ENCODE measurements around the gene KAT8.
"Not testable (repeated sequence)": the region's sequence is repeated elsewhere in the genome, so short reads cannot be mapped to it uniquely, and the experiment has no call there.

The KAT8 gene

GRCh38 chr16:31147574-31147973, 30.1 kb downstream of the KAT8 start:
- peaks cover 43% of the 10 kb centered on the region for H3K36me3 Mint-ChIP-seq (ENCODE audit: low read depth)
- no peaks in the 10 kb centered on the region for H3K9me3 Mint-ChIP-seq
- H3K4me3 Mint-ChIP-seq: no peak overlapping the region
- peaks cover 81% of the 10 kb centered on the region for H3K4me1 Mint-ChIP-seq (ENCODE audit: low read depth)
- peak overlapping the region; percentile 93 for H3K27ac Mint-ChIP-seq
- no peaks in the 10 kb centered on the region for H3K27me3 Mint-ChIP-seq
- intact Hi-C loops (cut with micrococcal nuclease): no loop called here

GRCh38 chr16:31148281-31148728, 30.8 kb downstream of the KAT8 start:
- peaks cover 78% of the 10 kb centered on the region for H3K4me1 Mint-ChIP-seq (ENCODE audit: low read depth)
- intact Hi-C loops (cut with micrococcal nuclease): no loop called here
- H3K27me3 Mint-ChIP-seq: no peaks in the 10 kb centered on the region
- H3K27ac Mint-ChIP-seq: peak overlapping the region; percentile 93
- peak overlapping the region; percentile 56 for H3K4me3 Mint-ChIP-seq
- H3K36me3 Mint-ChIP-seq (ENCODE audit: low read depth): peaks cover 41% of the 10 kb centered on the region
- H3K9me3 Mint-ChIP-seq: no peaks in the 10 kb centered on the region

GRCh38 chr16:31148896-31149295, 31.4 kb downstream of the KAT8 start:
- H3K4me3 Mint-ChIP-seq: peak overlapping the region; percentile 77
- H3K27ac Mint-ChIP-seq: peak overlapping the region; percentile 93
- H3K4me1 Mint-ChIP-seq (ENCODE audit: low read depth): peaks cover 72% of the 10 kb centered on the region
- no peaks in the 10 kb centered on the region for H3K27me3 Mint-ChIP-seq
- H3K9me3 Mint-ChIP-seq: no peaks in the 10 kb centered on the region
- intact Hi-C loops (cut with micrococcal nuclease): no loop called here
- H3K36me3 Mint-ChIP-seq (ENCODE audit: low read depth): peaks cover 35% of the 10 kb centered on the region

- peak overlapping the region; percentile 93 for H3K27ac Mint-ChIP-seq
- intact Hi-C loops (cut with micrococcal nuclease): no loop called here
- H3K27me3 Mint-ChIP-seq: no peaks in the 10 kb centered on the region
- H3K36me3 Mint-ChIP-seq (ENCODE audit: low read depth): peaks cover 31% of the 10 kb centered on the region
- H3K4me1 Mint-ChIP-seq (ENCODE audit: low read depth): peaks cover 68% of the 10 kb centered on the region
- peak overlapping the region; percentile 77 for H3K4me3 Mint-ChIP-seq
- no peaks in the 10 kb centered on the region for H3K9me3 Mint-ChIP-seq
Measured at GRCh38 chr16:31149332-31149731, 31.9 kb downstream of the KAT8 start.

- Mint-ChIP-seq H3K4me3 (peak within 1 kb of the TSS; percentile 77), H3K4me1 (ENCODE audit: low read depth) (peaks cover 68% of the 10 kb centered on the region), H3K27me3 (no peaks in the 10 kb centered on the region), H3K9me3 (no peaks in the 10 kb centered on the region), H3K27ac (peak within 1 kb of the TSS; percentile 93), H3K36me3 (ENCODE audit: low read depth) (peaks cover 26% of the 10 kb centered on the region)
- intact Hi-C loops (cut with micrococcal nuclease): no loop called here
Measured at GRCh38 chr16:31149894-31150890, 32.7 kb downstream of the KAT8 start, which contains the start of gene PRSS36. Gene PRSS36 (minus strand): TSS chr16:31150066. CDS start chr16:31150035, 31 bp downstream.

GRCh38 chr16:31150976-31151375, 33.5 kb downstream of the KAT8 start:
- Mint-ChIP-seq H3K4me1 (ENCODE audit: low read depth) (peaks cover 61% of the 10 kb centered on the region), H3K27ac (peak overlapping the region; percentile 93), H3K4me3 (peak overlapping the region; percentile 37), H3K36me3 (ENCODE audit: low read depth) (peaks cover 18% of the 10 kb centered on the region)
- intact Hi-C loops (cut with micrococcal nuclease); H3K9me3 Mint-ChIP-seq; H3K27me3 Mint-ChIP-seq: not testable (repeated sequence)

GRCh38 chr16:31157136-31157535, 39.7 kb downstream of the KAT8 start:
- peak overlapping the region; percentile 6 for H3K4me3 Mint-ChIP-seq
- peak overlapping the region; percentile 88 for H3K27ac Mint-ChIP-seq
- peaks cover 19% of the 10 kb centered on the region for H3K4me1 Mint-ChIP-seq (ENCODE audit: low read depth)
- no peaks in the 10 kb centered on the region for H3K9me3 Mint-ChIP-seq
- H3K36me3 Mint-ChIP-seq (ENCODE audit: low read depth): no peaks in the 10 kb centered on the region
- H3K27me3 Mint-ChIP-seq: peaks cover 4% of the 10 kb centered on the region
- intact Hi-C loops (cut with micrococcal nuclease): no loop called here

GRCh38 chr16:31167315-31167714, 49.9 kb downstream of the KAT8 start:
- H3K9me3 Mint-ChIP-seq: no peaks in the 10 kb centered on the region
- H3K27ac Mint-ChIP-seq: no peak overlapping the region
- H3K4me3 Mint-ChIP-seq: no peak overlapping the region
- intact Hi-C loops (cut with micrococcal nuclease): no loop called here
- H3K27me3 Mint-ChIP-seq: no peaks in the 10 kb centered on the region
- peaks cover 4% of the 10 kb centered on the region for H3K4me1 Mint-ChIP-seq (ENCODE audit: low read depth)
- no peaks in the 10 kb centered on the region for H3K36me3 Mint-ChIP-seq (ENCODE audit: low read depth)

- peak overlapping the region; percentile 25 for H3K27ac Mint-ChIP-seq
- H3K27me3 Mint-ChIP-seq: no peaks in the 10 kb centered on the region
- H3K4me1 Mint-ChIP-seq (ENCODE audit: low read depth): peaks cover 10% of the 10 kb centered on the region
- H3K9me3 Mint-ChIP-seq: no peaks in the 10 kb centered on the region
- no peaks in the 10 kb centered on the region for H3K36me3 Mint-ChIP-seq (ENCODE audit: low read depth)
- H3K4me3 Mint-ChIP-seq: no peak overlapping the region
- intact Hi-C loops (cut with micrococcal nuclease): no loop called here
Measured at GRCh38 chr16:31168848-31169247, 51.4 kb downstream of the KAT8 start.

- H3K4me3 Mint-ChIP-seq; H3K27me3 Mint-ChIP-seq; intact Hi-C loops (cut with micrococcal nuclease); H3K36me3 Mint-ChIP-seq (ENCODE audit: low read depth); H3K27ac Mint-ChIP-seq; H3K9me3 Mint-ChIP-seq; H3K4me1 Mint-ChIP-seq (ENCODE audit: low read depth): not testable (repeated sequence)
Measured at GRCh38 chr16:31170048-31170447, 52.6 kb downstream of the KAT8 start.

- H3K27me3 Mint-ChIP-seq: peaks cover 8% of the 10 kb centered on the region
- H3K4me1 Mint-ChIP-seq (ENCODE audit: low read depth): peaks cover 38% of the 10 kb centered on the region
- intact Hi-C loops (cut with micrococcal nuclease): no loop called here
- peaks cover 31% of the 10 kb centered on the region for H3K36me3 Mint-ChIP-seq (ENCODE audit: low read depth)
- H3K27ac Mint-ChIP-seq: peak overlapping the region; percentile 68
- no peaks in the 10 kb centered on the region for H3K9me3 Mint-ChIP-seq
- H3K4me3 Mint-ChIP-seq: no peak overlapping the region
Measured at GRCh38 chr16:31177136-31177535, 59.7 kb downstream of the KAT8 start.

- H3K9me3 Mint-ChIP-seq: no peaks in the 10 kb centered on the region
- H3K27ac Mint-ChIP-seq: peak overlapping the region; percentile 100
- intact Hi-C loops (cut with micrococcal nuclease): no loop called here
- peak overlapping the region; percentile 98 for H3K4me3 Mint-ChIP-seq
- H3K36me3 Mint-ChIP-seq (ENCODE audit: low read depth): peaks cover 52% of the 10 kb centered on the region
- peaks cover 54% of the 10 kb centered on the region for H3K4me1 Mint-ChIP-seq (ENCODE audit: low read depth)
- peaks cover 8% of the 10 kb centered on the region for H3K27me3 Mint-ChIP-seq
Measured at GRCh38 chr16:31179219-31179746, 61.8 kb downstream of the KAT8 start.

- Mint-ChIP-seq H3K27me3 (peaks cover 8% of the 10 kb centered on the region), H3K36me3 (ENCODE audit: low read depth) (peaks cover 58% of the 10 kb centered on the region), H3K4me3 (peak within 1 kb of the TSS; percentile 98), H3K27ac (peak within 1 kb of the TSS; percentile 100), H3K4me1 (ENCODE audit: low read depth) (peaks cover 60% of the 10 kb centered on the region), H3K9me3 (no peaks in the 10 kb centered on the region)
- intact Hi-C loops (cut with micrococcal nuclease): loop anchor here (10.0 kb wide), 1 partner anchor 175 kb away; the partner anchor contains the start of gene ITGAX
Measured at GRCh38 chr16:31179747-31180459, 62.4 kb downstream of the KAT8 start, which contains the start of gene FUS. Gene FUS (plus strand): TSS chr16:31180139. CDS start chr16:31180215, 76 bp downstream.
